GM19035 (cell line): Measurements from ENCODE around the gene CBLIF.
"Not testable (repeated sequence)": the region's sequence is repeated elsewhere in the genome, so short reads cannot be mapped to it uniquely, and the experiment has no call there.

Source experiments
- ATAC-seq: cut with Tn5 transposase; IDR thresholded peaks from one replicate; pipeline ENCODE4 v1.9.1; 2021; ENCODE audit not compliant: unreplicated experiment

The CBLIF gene

GRCh38 chr11:59845399-59845798 is at the start of gene CBLIF:
Gene CBLIF, minus strand, starts transcription at chr11:59845499. Its CDS starts 46 bp downstream, at chr11:59845453.
- ATAC-seq = no peak

- no peak for ATAC-seq
Observed at GRCh38 chr11:59894616-59895015, 49.3 kb upstream of the CBLIF start.

- no peak for ATAC-seq
Observed at GRCh38 chr11:59891781-59892181, 46.5 kb upstream of the CBLIF start.

DNA sequence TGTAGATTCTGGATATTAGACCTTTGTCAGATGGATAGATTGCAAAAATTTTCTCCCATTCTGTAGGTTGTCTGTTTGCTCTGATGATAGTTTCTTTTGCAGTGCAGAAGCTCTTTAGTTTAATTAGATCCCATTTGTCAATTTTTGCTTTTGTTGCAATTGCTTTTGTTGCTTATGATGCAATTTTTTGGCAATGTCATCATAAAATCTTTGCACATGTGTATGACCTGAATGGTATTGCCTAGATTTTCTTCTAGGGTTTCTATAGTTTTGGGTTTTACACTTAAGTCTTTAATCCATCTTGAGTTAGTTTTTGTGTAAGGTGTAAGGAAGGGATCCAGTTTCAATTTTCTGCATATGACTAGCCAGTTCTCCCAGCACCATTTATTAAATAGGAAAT is 41.9 kb upstream of the CBLIF start:
- ATAC-seq = not testable (repeated sequence)

GRCh38 chr11:59883597-59883996 is 38.3 kb upstream of the CBLIF start:
- ATAC-seq = no peak

- no peak for ATAC-seq
Observed at GRCh38 chr11:59879567-59879966, 34.3 kb upstream of the CBLIF start.

DNA sequence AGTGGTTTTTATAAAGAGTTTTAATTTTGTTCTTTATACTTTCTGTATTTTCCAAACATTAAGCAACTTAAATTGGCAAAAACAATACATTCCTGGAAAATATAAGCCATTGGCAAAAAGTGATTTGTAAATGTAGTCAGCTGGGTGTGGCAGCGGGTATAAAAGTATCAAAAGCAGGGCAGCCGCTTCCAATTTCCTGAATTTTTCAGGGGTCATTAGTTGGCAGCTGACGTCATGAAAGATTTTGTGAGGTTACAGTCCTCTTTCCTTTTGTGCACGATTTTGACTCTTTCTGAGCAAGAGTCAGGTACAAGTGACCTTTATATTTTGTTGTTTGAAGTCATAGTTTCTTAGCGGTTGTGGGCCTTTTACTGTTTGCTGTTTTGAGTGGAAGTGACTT is 33.3 kb upstream of the CBLIF start, which contains the start of gene OOSP3:
OOSP3 (plus strand) TSS at position 208 of the 400 bp plus-strand sequence; CDS start at position 235, 27 bp downstream.
- no peak for ATAC-seq

DNA sequence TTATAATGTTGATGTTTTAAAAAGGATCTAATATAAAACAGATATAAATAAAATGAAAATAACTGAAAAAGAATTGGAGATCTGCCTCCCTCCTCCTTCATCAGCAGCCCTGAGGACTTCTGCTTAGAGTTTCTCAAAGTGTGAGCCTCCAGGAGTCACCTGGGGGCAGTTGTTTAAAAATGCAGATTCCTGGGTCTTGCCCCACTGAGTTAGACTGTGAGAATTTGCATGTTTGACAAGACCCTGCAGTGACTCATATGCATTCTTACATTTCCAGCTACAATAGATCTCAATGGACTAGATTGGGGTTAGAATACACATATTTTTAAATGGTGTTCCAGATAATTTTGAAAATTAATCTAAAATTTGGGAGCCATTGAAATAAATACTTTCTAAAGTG is 32.5 kb upstream of the CBLIF start:
- ATAC-seq = no peak

DNA sequence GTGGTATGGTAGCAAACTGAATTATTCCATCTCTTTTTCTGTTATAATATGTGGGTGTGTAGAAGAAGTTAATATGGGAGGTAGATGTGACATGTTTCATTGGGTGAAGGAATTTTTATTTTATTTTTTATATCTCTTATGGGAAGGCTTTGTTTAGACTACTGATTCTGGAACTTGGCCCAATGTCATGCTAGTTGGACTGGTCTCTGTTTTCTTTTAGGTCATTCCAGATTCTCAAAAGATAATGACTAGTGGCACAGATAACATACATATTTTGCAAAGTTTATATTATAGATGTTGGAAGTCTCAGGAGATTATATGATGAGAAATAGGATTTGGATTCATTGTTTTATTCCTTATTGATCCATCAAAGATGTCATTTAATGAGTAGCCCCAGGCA is 32.0 kb upstream of the CBLIF start:
- ATAC-seq = no peak

DNA sequence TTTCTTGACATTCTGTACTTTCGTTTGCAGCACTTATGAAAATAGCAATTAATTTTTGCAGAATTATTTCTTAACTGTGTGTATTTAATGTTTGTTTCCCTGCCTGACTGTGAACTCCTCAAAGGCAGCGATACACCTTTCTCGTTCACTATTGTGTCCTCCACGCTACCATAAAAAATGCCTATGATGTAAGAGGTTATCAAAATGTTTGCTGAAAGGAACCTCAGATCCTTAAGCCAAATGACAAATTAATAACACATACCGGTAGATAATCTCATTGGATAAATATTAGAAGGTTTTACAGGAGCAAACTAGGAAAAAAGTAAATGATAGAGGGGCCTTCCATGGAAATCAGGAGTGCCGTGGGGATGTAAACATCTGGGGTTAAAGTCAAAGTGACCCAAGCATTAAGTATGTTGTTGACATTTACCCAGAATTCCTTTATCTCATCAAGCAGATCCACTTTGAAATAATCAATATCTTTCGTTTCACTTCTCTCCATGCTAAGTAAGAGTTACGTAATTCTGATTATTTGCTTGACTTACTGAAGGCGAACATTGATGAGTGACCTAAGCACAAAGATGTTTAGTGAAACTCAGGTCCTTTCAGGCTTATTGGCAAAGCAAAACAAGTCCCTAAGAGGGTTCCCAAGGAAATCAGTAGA is 30.7 kb upstream of the CBLIF start:
- no peak for ATAC-seq

- ATAC-seq = no peak
Observed at GRCh38 chr11:59872076-59872475, 26.8 kb upstream of the CBLIF start.

- no peak for ATAC-seq
Observed at GRCh38 chr11:59867946-59868345, 22.6 kb upstream of the CBLIF start.

- no peak for ATAC-seq
Observed at GRCh38 chr11:59866836-59867235, 21.5 kb upstream of the CBLIF start.

DNA sequence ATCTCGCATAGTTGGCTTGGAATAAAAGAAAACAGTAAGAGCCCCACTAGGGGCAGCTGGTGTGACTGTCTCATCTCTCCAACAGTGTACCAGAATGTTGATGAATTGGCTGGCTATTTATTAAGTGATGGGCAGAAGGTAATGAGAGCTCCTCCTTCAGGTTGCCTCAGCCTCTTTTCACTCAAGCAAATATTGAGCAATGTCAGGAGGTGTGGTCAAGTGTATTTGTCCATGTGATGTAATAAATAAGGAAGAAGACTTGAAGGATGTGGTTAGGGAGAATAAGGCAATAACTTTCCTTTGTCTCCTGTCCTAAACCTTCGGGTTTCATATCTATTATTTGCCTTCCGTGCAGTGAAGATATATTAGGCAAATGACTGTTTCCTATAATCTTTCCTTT is 21.1 kb upstream of the CBLIF start, which contains the start of gene TCN1:
TCN1 (minus strand) TSS at position 91 of the 400 bp plus-strand sequence; CDS start at position 74, 17 bp downstream.
- no peak for ATAC-seq

- no peak for ATAC-seq
Observed at GRCh38 chr11:59865031-59865430, 19.7 kb upstream of the CBLIF start.

DNA sequence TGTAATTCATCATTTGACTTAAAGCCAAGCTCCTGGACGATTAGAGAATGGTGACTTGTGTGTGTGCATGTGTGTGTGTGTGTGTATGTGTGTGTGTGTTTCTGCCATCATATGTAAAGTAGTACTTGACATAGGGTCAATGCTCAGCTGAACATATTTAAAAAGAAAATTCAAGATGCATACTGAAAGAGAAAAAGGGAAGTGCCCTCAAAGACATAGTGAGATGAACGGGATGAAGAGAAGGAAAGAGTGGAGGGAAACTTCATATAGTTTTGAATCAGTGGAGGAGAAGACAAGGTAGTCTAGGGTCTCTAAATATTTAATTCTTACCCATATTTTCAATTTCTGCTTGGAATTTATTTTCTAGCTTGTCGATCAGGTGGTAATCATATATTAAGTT is 17.0 kb upstream of the CBLIF start:
- no peak for ATAC-seq

GRCh38 chr11:59859673-59860072 is 14.4 kb upstream of the CBLIF start:
- ATAC-seq = no peak

- ATAC-seq = no peak
Observed at GRCh38 chr11:59857439-59858434, 12.4 kb upstream of the CBLIF start.

- ATAC-seq = no peak
Observed at GRCh38 chr11:59854871-59855270, 9.6 kb upstream of the CBLIF start.

DNA sequence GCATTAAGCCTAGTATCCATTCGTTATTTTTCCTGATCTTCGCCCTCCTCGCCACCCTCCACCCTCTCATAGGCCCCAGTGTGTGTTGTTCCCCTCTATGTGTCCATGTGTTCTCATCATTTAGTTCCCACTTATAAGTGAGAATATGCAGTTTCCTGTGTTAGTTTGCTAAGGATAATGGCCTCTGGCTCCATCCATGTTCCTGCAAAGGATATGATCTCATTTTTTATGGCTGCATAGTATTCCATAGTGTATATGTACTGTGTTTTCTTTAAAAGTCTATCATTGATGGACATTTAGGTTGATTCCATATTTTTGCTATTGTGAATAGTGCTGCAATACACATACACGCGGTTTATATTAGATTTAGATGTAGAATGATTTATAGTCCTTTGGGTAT is 6.1 kb upstream of the CBLIF start:
- ATAC-seq = not testable (repeated sequence)

DNA sequence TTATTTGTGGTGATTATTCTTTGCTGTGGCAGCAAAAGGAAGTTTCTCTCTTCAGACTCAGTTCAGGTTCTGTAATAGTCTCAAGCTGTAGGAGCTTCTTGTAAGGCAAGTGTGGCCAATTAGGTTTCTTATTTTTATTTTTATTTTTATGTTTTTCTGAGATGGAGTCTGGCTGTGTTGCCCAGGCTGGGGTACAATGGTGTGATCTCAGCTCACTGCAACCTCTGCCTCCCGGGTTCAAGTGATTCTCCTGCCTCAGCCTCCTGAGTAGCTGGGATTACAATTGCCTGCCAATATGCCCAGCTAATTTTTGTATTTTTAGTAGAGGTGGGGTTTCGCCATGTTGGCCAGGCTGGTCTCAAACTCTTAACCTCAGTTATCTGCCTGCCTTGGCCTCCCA is 4.3 kb upstream of the CBLIF start:
- not testable (repeated sequence) for ATAC-seq

DNA sequence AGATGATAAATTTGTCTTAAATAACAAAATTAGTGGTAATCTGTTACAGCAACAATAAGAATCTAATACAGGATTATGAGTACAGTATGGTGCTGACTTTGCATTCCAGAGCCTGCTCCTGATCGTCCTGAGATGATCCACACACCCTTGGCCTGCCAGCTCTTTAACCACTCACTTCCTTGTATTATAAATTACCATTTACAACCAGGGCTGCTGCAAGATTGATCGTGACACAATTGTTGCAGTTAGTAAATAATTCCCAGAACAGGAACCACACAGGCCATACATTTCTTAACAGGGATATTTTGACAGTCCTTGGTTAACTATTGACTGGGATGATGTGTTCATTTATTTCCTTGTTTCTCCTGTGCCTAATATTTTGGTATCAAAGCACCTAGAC is 3.8 kb upstream of the CBLIF start:
- no peak for ATAC-seq
